ENCODE results near the gene PEBP1. TPM values are rescaled to one million over a fixed set of nuclear protein-coding genes. Genes with fewer than 3 reads are reported as not detected.

Gene PEBP1
- total RNA-seq, 1 experiment from 2014 or later = 168 TPM

DNA sequence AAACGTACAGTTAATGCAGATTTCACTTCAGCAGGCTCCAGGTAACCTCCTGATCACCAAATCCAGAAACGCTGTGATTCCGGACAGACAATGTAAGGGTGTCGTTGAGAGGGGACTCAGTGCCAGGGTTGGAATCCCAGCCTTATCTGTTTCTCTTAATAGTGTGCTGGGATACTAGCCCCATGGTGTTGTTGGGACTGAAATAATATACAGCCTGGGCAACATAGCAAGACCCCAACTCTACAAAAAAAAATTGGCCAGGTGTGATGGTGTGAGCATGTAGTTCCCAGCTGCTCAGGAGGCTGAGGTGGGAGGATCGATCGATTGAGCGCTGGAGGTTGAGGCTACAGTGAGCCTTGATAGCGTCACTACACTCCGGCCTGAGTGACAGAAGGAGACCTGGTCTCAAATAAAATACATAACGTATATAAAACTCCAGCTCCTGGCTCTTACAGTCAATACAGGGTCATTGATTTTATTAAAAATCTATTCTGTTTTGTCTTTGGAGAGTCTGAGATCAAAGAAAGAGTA lies 1.3 kb downstream of the PEBP1 start:
- Histone ChIP-seq H3K27ac (ENCODE audit: low read length) (peak overlapping the region; percentile 83), H3K4me3 (ENCODE audit: low read depth in 2 of 2, low read length in 2 of 2) (peak overlapping the region; percentile 77 to 80), H3K4me1 (ENCODE audit: control insufficient read depth, insufficient read depth, low read length) (no peaks in the 10 kb centered on the region), H3K27me3 (ENCODE audit: control insufficient read depth, insufficient read depth, low read length) (no peaks in the 10 kb centered on the region), H3K36me3 (ENCODE audit: control insufficient read depth, insufficient read depth, low read length) (no peaks in the 10 kb centered on the region; the same call in 1 of the 2 replicates), H3K9me3 (ENCODE audit: control insufficient read depth, insufficient read depth, low read depth, low read length) (no peaks in the 10 kb centered on the region)
- ChIA-PET CTCF (no interaction called here), POLR2A (no interaction called here)
- BruUV-seq (replicated peaks) = TSS peak; percentile 88
- no peak for DNase-seq (ENCODE audit: low read depth, low spot score)
- intact Hi-C loops (cut with micrococcal nuclease; ENCODE audit: unreplicated experiment) = no loop called here
- in situ Hi-C loops (cut with HindIII; ENCODE audit: low pct_unique_long_range_greater_than_20kb, low sequenced_read_pairs) = no loop called here
- ATAC-seq = no peak
- TF ChIP-seq TCF7L2 (IDR thresholded peaks at IDR 0.05; ENCODE audit: low read depth, low read length) (no peak), POLR2AphosphoS5 (IDR thresholded peaks at IDR 0.05; ENCODE audit: low read depth, low read length) (no peak), SIN3A (IDR thresholded peaks at IDR 0.05; ENCODE audit: borderline replicate concordance, insufficient read depth, low read depth, low read length) (no peak)
- TF ChIP-seq, protein P1, sequence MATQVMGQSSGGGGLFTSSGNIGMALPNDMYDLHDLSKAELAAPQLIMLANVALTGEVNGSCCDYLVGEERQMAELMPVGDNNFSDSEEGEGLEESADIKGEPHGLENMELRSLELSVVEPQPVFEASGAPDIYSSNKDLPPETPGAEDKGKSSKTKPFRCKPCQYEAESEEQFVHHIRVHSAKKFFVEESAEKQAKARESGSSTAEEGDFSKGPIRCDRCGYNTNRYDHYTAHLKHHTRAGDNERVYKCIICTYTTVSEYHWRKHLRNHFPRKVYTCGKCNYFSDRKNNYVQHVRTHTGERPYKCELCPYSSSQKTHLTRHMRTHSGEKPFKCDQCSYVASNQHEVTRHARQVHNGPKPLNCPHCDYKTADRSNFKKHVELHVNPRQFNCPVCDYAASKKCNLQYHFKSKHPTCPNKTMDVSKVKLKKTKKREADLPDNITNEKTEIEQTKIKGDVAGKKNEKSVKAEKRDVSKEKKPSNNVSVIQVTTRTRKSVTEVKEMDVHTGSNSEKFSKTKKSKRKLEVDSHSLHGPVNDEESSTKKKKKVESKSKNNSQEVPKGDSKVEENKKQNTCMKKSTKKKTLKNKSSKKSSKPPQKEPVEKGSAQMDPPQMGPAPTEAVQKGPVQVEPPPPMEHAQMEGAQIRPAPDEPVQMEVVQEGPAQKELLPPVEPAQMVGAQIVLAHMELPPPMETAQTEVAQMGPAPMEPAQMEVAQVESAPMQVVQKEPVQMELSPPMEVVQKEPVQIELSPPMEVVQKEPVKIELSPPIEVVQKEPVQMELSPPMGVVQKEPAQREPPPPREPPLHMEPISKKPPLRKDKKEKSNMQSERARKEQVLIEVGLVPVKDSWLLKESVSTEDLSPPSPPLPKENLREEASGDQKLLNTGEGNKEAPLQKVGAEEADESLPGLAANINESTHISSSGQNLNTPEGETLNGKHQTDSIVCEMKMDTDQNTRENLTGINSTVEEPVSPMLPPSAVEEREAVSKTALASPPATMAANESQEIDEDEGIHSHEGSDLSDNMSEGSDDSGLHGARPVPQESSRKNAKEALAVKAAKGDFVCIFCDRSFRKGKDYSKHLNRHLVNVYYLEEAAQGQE (IDR thresholded peaks at IDR 0.05; ENCODE audit: insufficient read depth in 1 of 2, low read depth in 2 of 2, low read length in 1 of 2) = no peak
- TF ChIP-seq, protein P2, sequence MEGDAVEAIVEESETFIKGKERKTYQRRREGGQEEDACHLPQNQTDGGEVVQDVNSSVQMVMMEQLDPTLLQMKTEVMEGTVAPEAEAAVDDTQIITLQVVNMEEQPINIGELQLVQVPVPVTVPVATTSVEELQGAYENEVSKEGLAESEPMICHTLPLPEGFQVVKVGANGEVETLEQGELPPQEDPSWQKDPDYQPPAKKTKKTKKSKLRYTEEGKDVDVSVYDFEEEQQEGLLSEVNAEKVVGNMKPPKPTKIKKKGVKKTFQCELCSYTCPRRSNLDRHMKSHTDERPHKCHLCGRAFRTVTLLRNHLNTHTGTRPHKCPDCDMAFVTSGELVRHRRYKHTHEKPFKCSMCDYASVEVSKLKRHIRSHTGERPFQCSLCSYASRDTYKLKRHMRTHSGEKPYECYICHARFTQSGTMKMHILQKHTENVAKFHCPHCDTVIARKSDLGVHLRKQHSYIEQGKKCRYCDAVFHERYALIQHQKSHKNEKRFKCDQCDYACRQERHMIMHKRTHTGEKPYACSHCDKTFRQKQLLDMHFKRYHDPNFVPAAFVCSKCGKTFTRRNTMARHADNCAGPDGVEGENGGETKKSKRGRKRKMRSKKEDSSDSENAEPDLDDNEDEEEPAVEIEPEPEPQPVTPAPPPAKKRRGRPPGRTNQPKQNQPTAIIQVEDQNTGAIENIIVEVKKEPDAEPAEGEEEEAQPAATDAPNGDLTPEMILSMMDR (IDR thresholded peaks at IDR 0.05) = no peak

DNA sequence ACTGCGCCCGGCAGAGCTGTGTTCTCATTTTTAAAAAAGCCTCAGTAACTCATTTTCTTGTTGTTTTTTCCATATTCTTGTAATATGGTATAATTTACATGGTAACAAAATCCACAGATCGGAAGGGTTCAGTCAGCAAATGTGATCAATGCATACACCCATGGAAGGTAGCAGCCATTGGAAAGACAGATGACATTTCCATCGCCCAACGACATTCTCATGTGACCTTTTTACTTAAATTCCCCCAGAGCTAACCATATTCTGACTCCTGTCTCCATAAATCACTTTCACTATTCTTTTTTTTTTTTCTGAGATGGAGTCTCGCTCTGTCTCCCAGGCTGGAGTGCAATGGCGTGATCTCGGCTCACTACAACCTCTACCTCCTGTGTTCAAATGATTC lies 4.9 kb downstream of the PEBP1 start:
- TF ChIP-seq, protein P2 (IDR thresholded peaks at IDR 0.05) = no peak
- no peak for TF ChIP-seq SIN3A (IDR thresholded peaks at IDR 0.05; ENCODE audit: borderline replicate concordance, insufficient read depth, low read depth, low read length)
- Histone ChIP-seq H3K4me3 (ENCODE audit: low read depth in 2 of 2, low read length in 2 of 2) (no peak overlapping the region), H3K9me3 (ENCODE audit: control insufficient read depth, insufficient read depth, low read depth, low read length) (no peaks in the 10 kb centered on the region), H3K4me1 (ENCODE audit: control insufficient read depth, insufficient read depth, low read length) (no peaks in the 10 kb centered on the region), H3K27ac (ENCODE audit: low read length) (no peak overlapping the region), H3K27me3 (ENCODE audit: control insufficient read depth, insufficient read depth, low read length) (no peaks in the 10 kb centered on the region), H3K36me3 (ENCODE audit: control insufficient read depth, insufficient read depth, low read length) (no peaks in the 10 kb centered on the region; the same call in 1 of the 2 replicates)
- in situ Hi-C loops (cut with HindIII; ENCODE audit: low pct_unique_long_range_greater_than_20kb, low sequenced_read_pairs) (no loop called here), intact Hi-C loops (cut with micrococcal nuclease; ENCODE audit: unreplicated experiment) (no loop called here)
- BruUV-seq (replicated peaks) = no TSS peak
- DNase-seq (ENCODE audit: low read depth, low spot score) = no peak
- ATAC-seq = no peak
- POLR2A ChIA-PET = no interaction called here
- CTCF ChIA-PET = no interaction called here

Measured in Panc1 (cell line).